ENCODE measurements around the gene IGFN1.

DNA sequence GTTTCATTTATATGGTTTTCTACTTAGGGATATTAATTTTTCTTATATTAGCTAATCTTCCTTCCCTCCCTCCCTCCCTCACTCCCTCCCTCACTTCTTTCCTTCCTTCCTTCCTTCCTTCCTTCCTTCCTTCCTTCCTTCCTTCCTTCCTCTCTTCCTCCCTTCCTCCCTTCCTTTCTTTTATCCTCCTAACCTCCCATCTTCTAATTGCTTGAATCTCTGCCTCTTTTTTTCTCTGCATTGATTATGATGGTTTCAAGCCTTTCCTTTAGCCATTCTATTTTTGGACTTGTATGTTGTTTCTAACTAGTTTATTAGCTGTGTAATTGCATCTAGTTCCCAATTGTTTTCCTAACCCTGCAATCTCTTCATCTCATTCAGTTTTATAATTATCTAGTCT is 75.7 kb downstream of the IGFN1 start:
- TF ChIP-seq, protein P1, sequence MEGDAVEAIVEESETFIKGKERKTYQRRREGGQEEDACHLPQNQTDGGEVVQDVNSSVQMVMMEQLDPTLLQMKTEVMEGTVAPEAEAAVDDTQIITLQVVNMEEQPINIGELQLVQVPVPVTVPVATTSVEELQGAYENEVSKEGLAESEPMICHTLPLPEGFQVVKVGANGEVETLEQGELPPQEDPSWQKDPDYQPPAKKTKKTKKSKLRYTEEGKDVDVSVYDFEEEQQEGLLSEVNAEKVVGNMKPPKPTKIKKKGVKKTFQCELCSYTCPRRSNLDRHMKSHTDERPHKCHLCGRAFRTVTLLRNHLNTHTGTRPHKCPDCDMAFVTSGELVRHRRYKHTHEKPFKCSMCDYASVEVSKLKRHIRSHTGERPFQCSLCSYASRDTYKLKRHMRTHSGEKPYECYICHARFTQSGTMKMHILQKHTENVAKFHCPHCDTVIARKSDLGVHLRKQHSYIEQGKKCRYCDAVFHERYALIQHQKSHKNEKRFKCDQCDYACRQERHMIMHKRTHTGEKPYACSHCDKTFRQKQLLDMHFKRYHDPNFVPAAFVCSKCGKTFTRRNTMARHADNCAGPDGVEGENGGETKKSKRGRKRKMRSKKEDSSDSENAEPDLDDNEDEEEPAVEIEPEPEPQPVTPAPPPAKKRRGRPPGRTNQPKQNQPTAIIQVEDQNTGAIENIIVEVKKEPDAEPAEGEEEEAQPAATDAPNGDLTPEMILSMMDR (IDR thresholded peaks at IDR 0.05): no peak
- TF ChIP-seq ZFX (IDR thresholded peaks at IDR 0.05; ENCODE audit: borderline replicate concordance): no peak

All from 22Rv1 (cell line).